ENCODE measurements around the gene CLOCK.

DNA sequence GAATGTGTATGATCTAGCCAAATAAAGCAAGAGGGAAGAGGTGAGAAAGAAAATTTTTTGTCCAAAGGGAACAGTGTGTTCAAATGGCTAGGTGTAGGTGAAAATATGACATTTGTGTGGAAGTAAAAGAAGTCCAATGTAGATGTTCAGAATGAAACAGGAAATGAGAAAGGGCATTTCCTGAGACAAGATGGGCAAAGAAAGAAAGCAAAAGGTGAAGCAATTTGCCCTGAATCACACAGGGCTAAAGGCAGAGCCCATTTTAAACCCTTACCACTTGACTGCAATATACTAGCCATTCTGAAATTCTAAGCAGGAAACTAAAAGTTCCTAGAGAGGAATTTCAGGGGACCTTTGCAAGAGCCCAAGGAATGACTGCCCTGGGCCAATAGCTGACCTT is 36.0 kb downstream of the CLOCK start:
- TF ChIP-seq, protein P1, sequence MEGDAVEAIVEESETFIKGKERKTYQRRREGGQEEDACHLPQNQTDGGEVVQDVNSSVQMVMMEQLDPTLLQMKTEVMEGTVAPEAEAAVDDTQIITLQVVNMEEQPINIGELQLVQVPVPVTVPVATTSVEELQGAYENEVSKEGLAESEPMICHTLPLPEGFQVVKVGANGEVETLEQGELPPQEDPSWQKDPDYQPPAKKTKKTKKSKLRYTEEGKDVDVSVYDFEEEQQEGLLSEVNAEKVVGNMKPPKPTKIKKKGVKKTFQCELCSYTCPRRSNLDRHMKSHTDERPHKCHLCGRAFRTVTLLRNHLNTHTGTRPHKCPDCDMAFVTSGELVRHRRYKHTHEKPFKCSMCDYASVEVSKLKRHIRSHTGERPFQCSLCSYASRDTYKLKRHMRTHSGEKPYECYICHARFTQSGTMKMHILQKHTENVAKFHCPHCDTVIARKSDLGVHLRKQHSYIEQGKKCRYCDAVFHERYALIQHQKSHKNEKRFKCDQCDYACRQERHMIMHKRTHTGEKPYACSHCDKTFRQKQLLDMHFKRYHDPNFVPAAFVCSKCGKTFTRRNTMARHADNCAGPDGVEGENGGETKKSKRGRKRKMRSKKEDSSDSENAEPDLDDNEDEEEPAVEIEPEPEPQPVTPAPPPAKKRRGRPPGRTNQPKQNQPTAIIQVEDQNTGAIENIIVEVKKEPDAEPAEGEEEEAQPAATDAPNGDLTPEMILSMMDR (IDR thresholded peaks at IDR 0.05; ENCODE audit: low read depth, low read length, poor library complexity, severe bottlenecking) = no peak
- no peak for TF ChIP-seq EZH2phosphoT487 (IDR thresholded peaks at IDR 0.05; ENCODE audit: borderline replicate concordance, low read length)

Measured in DOHH2 (cell line).